Measurements from ENCODE around the gene LENEP. TPM values are rescaled to one million over a fixed set of nuclear protein-coding genes. Genes with fewer than 3 reads are reported as not detected.

Gene LENEP
- total and polyA plus RNA-seq, 2 of the 8 experiments (the other 6 are each of a cell fraction or from before 2014, with no cell fraction given) = 1.3 TPM; not detected in 1

GRCh38 chr1:154988058-154988954 lies 5.1 kb upstream of the LENEP start:
- H4K8ac ChIP-seq (ENCODE audit: extremely low read depth, insufficient read depth, low read length) = no peak overlapping the region
- no peak overlapping the region for H2BK12ac ChIP-seq (ENCODE audit: low read depth, low read length)
- peaks cover 4% of the 10 kb centered on the region for H3K23me2 ChIP-seq (ENCODE audit: low read depth, low read length)
- no peak overlapping the region for H2BK5ac ChIP-seq (ENCODE audit: low read depth, low read length)
- peaks cover 4 to 50% of the 10 kb centered on the region in 2 experiments for H3K79me2 ChIP-seq (ENCODE audit: control insufficient read depth in 1 of 2, insufficient read depth in 2 of 2, low read length in 2 of 2)
- peaks cover 0 to 5% (median 2%) of the 10 kb centered on the region in 4 experiments; a peak in 3 of 7 replicates for H3K4me1 ChIP-seq (replicated peaks in 1 of 4; ENCODE audit: control insufficient read depth in 3 of 4, insufficient read depth in 4 of 4, low read length in 3 of 4)
- ChIA-PET CTCF (ENCODE audit: partially characterized antibody) (interaction anchor here (0.6 to 20.6 kb wide), 16 partner anchors 8 to 150 kb away, joined by 3 to 334 read pairs (median 4); partner anchors contain the start of genes LENEP, PBXIP1 and PYGO2), POLR2A (ENCODE audit: partially characterized antibody) (interaction anchor here (1.2 to 42.8 kb wide), 5 partner anchors 7 to 81 kb away, joined by 3 to 702 read pairs (median 662); partner anchors contain the start of genes CKS1B, FLAD1, LENEP and PBXIP1)
- no peak for FAIRE-seq
- H4K91ac ChIP-seq (replicated peaks; ENCODE audit: insufficient read length, low read length) = no peak overlapping the region
- no peak overlapping the region for H4K5ac ChIP-seq (ENCODE audit: insufficient read length, low read depth, low read length)
- no peaks in the 10 kb centered on the region for H3K27me3 ChIP-seq (replicated peaks in 1 of 4; ENCODE audit: control insufficient read depth in 3 of 4, extremely low read depth in 1 of 4, insufficient read depth in 3 of 4, low read length in 3 of 4)
- no peak overlapping the region for H2AK5ac ChIP-seq (ENCODE audit: low read depth, low read length)
- WGBS, 2 experiments (ENCODE audit: extremely low coverage in 1 of 2, insufficient coverage in 1 of 2, insufficient read length in 1 of 2, insufficient replicate concordance in 2 of 2, low coverage in 1 of 2, low lambda C conversion rate in 2 of 2, missing lambda C conversion rate in 1 of 2) = 92% methylated on average over 17 of the region's 17 CpGs; no CpG with 5 or more reads in 1 of the 2 experiments
- H2BK20ac ChIP-seq (ENCODE audit: low read length) = 0 out of 2 replicates have a peak overlapping the region, but pooled peaks have one; percentile 48
- H2BK15ac ChIP-seq (ENCODE audit: low read length) = no peak overlapping the region
- DNase-seq (ENCODE audit: low read depth in 1 of 2, low spot score in 2 of 2) = no peak
- no peak overlapping the region for H3K27ac ChIP-seq (ENCODE audit: low read depth, low read length)
- H3K36me3 ChIP-seq (ENCODE audit: control insufficient read depth in 2 of 4, insufficient read depth in 4 of 4, low read length in 3 of 4) = peaks cover 13 to 47% (median 35%) of the 10 kb centered on the region in 4 experiments
- H3K23ac ChIP-seq (ENCODE audit: insufficient read length) = no peak overlapping the region
- no peak overlapping the region for H2AFZ ChIP-seq (ENCODE audit: low read length)
- H3K4me2 ChIP-seq (ENCODE audit: insufficient read depth in 1 of 2, low read depth in 2 of 2, low read length in 2 of 2) = no peak overlapping the region
- no peak overlapping the region for H3K14ac ChIP-seq (ENCODE audit: insufficient read length)
- peaks cover 15 to 22% of the 10 kb centered on the region in 2 experiments for H4K20me1 ChIP-seq (replicated peaks in 1 of 2; ENCODE audit: control insufficient read depth in 1 of 2, insufficient read depth in 2 of 2, low read length in 2 of 2)
- no peak overlapping the region for H3K18ac ChIP-seq (ENCODE audit: extremely low read depth, low read length)
- H2BK120ac ChIP-seq (replicated peaks; ENCODE audit: low read depth, low read length) = no peak overlapping the region
- no peak overlapping the region for H3K9ac ChIP-seq (replicated peaks in 1 of 4; ENCODE audit: extremely low read depth in 1 of 4, low read depth in 3 of 4, low read length in 3 of 4)
- no peak overlapping the region for H3K4ac ChIP-seq (replicated peaks; ENCODE audit: insufficient read length, low read depth, low read length)
- H3K79me1 ChIP-seq (ENCODE audit: low read depth, low read length) = peaks cover 6% of the 10 kb centered on the region; the same call in 1 of the 2 replicates
- no peak overlapping the region for H3K4me3 ChIP-seq (ENCODE audit: extremely low read depth in 1 of 4, insufficient read depth in 2 of 4, low read depth in 3 of 4, low read length in 4 of 4)
- TF ChIP-seq POLR2A (IDR thresholded peaks at IDR 0.05; ENCODE audit: control extremely low read depth in 1 of 2, low read depth in 2 of 2, low read length in 2 of 2) (peak in 1 of 2 experiments; percentile 4; a peak in 1 of 3 replicates), SP2 (IDR thresholded peaks at IDR 0.05; ENCODE audit: low read length) (no peak)
- H3K9me3 ChIP-seq (ENCODE audit: insufficient read depth in 2 of 2, low read depth in 1 of 2, low read length in 1 of 2) = no peaks in the 10 kb centered on the region
- no peak overlapping the region for H3K56ac ChIP-seq (replicated peaks; ENCODE audit: insufficient read length, low read depth, low read length)
